SK-N-MC (cell line): ENCODE results near the gene LUZP2.

ENCODE experiments used
- DNase-seq: peaks from one replicate; pipeline ENCODE4 v3.0.0-alpha.2; 2011; ENCODE audit warnings: low read depth, low spot score
- H3K27ac ChIP-seq: fragments of 200-600 bp; sonication (generic); 2 replicates; pipeline ENCODE4 v1.5.1; 2016; ENCODE audit warnings: mixed run types
- H3K36me3 ChIP-seq: fragments of 200-600 bp; sonication (generic); 2 replicates; pipeline ENCODE4 v1.6.1; 2017; ENCODE audit warnings: antibody characterized with exemption, low read length, mixed read lengths; ENCODE audit not compliant: insufficient read depth
- H3K4me3 ChIP-seq: fragments of 200-600 bp; sonication (generic); 2 replicates; pipeline ENCODE4 v1.5.1; 2016
- H3K9ac ChIP-seq: fragments of 200-600 bp; sonication (generic); 2 replicates; pipeline ENCODE4 v1.8.0; 2017; ENCODE audit warnings: mixed run types, mixed read lengths; ENCODE audit not compliant: insufficient read length
- H3K9me3 ChIP-seq: fragments of 200-600 bp; sonication (generic); 2 replicates; pipeline ENCODE4 v1.6.1; 2017; ENCODE audit warnings: low read depth, mild to moderate bottlenecking, antibody characterized with exemption, low read length, moderate library complexity, mixed read lengths
- EZH2 ChIP-seq: fragments of 200-600 bp; sonication (generic); IDR thresholded peaks from one replicate; pipeline ENCODE4 v1.6.1; 2017; ENCODE audit warnings: antibody characterized with exemption
- FOXP2 ChIP-seq: optimal IDR thresholded peaks from 2 replicates; pipeline ENCODE3; 2011; ENCODE audit warnings: mild to moderate bottlenecking, moderate library complexity; ENCODE audit not compliant: insufficient read depth; ENCODE audit errors: extremely low read length, control extremely low read depth
- POLR2AphosphoS5 ChIP-seq: IDR thresholded peaks from 2 replicates; pipeline ENCODE4 v1.6.1; 2012; ENCODE audit warnings: mild to moderate bottlenecking, low read depth, low read length, borderline replicate concordance

Gene LUZP2

GRCh38 chr11:24502425-24502824, 5.6 kb downstream of the LUZP2 start:
- H3K4me3 ChIP-seq: no peak overlapping the region
- H3K9ac ChIP-seq: no peak overlapping the region
- no peaks in the 10 kb centered on the region for H3K9me3 ChIP-seq
- TF ChIP-seq POLR2AphosphoS5 (no peak), FOXP2 (no peak), EZH2 (no peak)
- DNase-seq: no peak
- no peaks in the 10 kb centered on the region for H3K36me3 ChIP-seq
- no peak overlapping the region for H3K27ac ChIP-seq

- Histone ChIP-seq H3K27ac (no peak overlapping the region), H3K4me3 (no peak overlapping the region), H3K36me3 (no peaks in the 10 kb centered on the region), H3K9me3 (no peaks in the 10 kb centered on the region), H3K9ac (no peak overlapping the region)
- no peak for DNase-seq
- TF ChIP-seq FOXP2: no peak
- no peak for TF ChIP-seq POLR2AphosphoS5
- TF ChIP-seq EZH2: no peak
These were observed 12.3 kb downstream of the LUZP2 start for GRCh38 chr11:24509114-24509513.

DNA sequence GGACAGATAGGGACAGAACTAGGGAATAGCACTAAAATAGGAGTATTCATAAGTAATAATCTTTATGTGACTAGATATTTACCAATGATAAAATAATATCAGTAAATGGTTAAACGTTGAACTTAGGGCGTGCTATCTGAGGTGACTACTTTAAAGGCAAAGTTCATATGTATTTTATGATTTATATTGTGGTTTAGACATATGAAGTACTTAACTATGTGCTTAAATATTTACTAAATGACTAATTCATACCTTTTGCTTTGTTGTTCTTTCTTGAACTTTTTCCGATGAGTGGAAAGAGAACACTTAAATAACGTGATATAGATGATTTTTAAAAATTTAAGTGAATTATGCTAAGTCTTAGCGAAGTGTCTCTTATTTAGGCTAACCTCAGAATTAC, 14.7 kb downstream of the LUZP2 start:
- H3K36me3 ChIP-seq: no peaks in the 10 kb centered on the region
- DNase-seq: no peak
- TF ChIP-seq EZH2: no peak
- TF ChIP-seq FOXP2: no peak
- TF ChIP-seq POLR2AphosphoS5: no peak
- no peak overlapping the region for H3K4me3 ChIP-seq
- H3K9me3 ChIP-seq: no peaks in the 10 kb centered on the region
- no peak overlapping the region for H3K9ac ChIP-seq
- H3K27ac ChIP-seq: no peak overlapping the region

GRCh38 chr11:24513479-24514218, 16.8 kb downstream of the LUZP2 start:
- Histone ChIP-seq H3K4me3 (no peak overlapping the region), H3K27ac (no peak overlapping the region), H3K9me3 (no peaks in the 10 kb centered on the region), H3K36me3 (no peaks in the 10 kb centered on the region), H3K9ac (no peak overlapping the region)
- TF ChIP-seq FOXP2: no peak
- no peak for TF ChIP-seq EZH2
- no peak for TF ChIP-seq POLR2AphosphoS5
- DNase-seq: no peak

DNA sequence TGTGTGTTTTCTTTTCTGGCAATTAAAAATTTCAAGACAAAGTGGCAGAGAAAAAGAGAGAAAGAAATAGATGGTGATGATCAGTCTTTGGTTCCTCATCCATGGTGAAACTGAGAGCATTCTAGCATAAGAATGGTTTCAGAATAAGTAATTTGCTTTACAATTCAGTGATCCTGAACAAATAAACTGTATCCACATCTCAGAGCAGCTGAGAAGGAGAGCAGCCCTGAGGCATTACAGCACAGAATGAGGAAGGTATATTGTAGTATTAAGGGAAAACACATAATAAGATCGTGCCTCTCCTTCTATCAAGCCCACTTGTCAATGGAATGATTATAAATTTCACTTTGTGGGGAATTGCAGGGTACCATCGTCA, 17.4 kb downstream of the LUZP2 start:
- no peak overlapping the region for H3K9ac ChIP-seq
- H3K9me3 ChIP-seq: no peaks in the 10 kb centered on the region
- no peak overlapping the region for H3K27ac ChIP-seq
- H3K4me3 ChIP-seq: no peak overlapping the region
- H3K36me3 ChIP-seq: no peaks in the 10 kb centered on the region
- TF ChIP-seq EZH2: no peak
- no peak for TF ChIP-seq FOXP2
- no peak for TF ChIP-seq POLR2AphosphoS5
- no peak for DNase-seq

DNA sequence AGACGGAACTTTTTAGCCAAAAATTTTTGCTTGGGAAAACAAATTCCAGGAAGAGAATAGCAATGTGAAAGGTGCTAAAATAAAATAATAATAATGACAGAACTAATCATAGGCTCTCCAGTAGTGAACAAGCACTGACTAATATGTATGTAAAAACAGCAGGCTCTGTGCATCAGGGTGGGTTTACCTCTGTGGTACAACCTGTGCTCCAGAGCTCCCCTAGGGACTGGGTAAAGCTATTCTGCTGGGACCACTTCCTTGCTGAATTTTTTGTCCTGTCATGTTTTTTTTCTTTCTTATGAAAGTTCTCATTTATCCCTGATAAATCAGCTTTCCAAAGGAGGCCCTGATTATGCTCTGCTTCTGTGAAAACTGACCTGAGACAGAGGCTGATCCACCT, 18.8 kb downstream of the LUZP2 start:
- Histone ChIP-seq H3K4me3 (no peak overlapping the region), H3K36me3 (no peaks in the 10 kb centered on the region), H3K27ac (no peak overlapping the region), H3K9me3 (no peaks in the 10 kb centered on the region), H3K9ac (no peak overlapping the region)
- no peak for DNase-seq
- TF ChIP-seq EZH2 (no peak), FOXP2 (no peak), POLR2AphosphoS5 (no peak)

DNA sequence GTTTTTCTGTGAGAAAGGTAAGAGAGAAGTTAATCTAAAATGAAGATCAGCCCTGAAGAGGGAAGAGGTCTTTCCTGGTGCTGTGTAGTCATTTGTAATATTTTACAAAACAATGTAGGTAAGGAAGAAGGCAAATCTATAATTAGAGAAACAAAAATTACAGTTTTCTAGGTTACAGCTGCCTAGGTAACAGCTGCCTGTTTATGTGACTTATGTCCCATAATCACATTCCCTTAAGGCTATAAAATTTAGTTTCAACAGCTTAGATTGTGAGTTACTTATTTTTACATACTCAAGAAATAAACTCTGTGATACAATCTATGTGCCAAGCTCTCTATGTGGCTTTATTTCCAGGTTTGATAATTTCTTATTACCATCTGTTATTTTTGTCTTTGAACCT, 19.8 kb downstream of the LUZP2 start:
- no peak for DNase-seq
- H3K9me3 ChIP-seq: no peaks in the 10 kb centered on the region
- no peak overlapping the region for H3K9ac ChIP-seq
- TF ChIP-seq EZH2: no peak
- no peak for TF ChIP-seq FOXP2
- no peak for TF ChIP-seq POLR2AphosphoS5
- H3K27ac ChIP-seq: no peak overlapping the region
- no peaks in the 10 kb centered on the region for H3K36me3 ChIP-seq
- H3K4me3 ChIP-seq: no peak overlapping the region

DNA sequence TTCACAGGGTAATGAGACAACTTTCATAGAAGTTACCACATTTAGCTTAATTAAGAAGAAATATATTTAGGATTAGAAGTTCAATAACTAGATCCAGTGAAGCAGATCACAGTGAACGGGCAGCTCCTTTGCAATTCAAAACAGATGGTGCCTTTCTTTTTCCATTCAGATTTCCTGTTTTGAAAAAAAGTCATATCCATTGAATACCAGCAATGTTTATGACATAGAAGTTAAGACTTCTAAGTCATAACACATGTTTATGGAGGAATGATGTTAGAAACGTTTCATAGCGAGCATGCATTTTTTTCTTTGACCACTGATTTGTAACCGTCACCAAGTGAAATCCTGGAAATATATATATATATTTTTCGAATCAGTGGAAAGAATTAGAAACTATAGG, 24.7 kb downstream of the LUZP2 start:
- DNase-seq: no peak
- TF ChIP-seq FOXP2 (no peak), POLR2AphosphoS5 (no peak), EZH2 (no peak)
- Histone ChIP-seq H3K27ac (no peak overlapping the region), H3K9me3 (no peaks in the 10 kb centered on the region), H3K4me3 (no peak overlapping the region), H3K36me3 (no peaks in the 10 kb centered on the region), H3K9ac (no peak overlapping the region)

DNA sequence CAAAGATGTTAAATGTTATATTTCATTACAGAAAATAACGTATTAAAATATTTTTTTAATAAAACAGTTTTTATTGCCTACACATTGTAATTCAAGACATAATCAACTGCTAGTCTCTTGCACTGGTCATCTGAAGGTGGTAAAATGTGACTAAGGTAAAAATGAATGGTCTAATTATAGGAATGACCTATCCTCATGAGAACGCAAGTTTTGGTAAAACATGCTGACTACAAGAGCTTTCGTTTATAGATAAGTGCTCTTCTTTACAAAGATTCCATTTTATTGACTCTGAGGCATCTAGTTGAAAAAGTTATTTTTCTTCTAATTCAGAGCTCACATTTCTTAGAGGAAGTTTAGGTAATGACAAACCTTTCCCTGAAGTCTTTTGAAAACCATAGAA, 27.3 kb downstream of the LUZP2 start:
- H3K4me3 ChIP-seq: no peak overlapping the region
- no peaks in the 10 kb centered on the region for H3K36me3 ChIP-seq
- no peak overlapping the region for H3K9ac ChIP-seq
- no peaks in the 10 kb centered on the region for H3K9me3 ChIP-seq
- TF ChIP-seq EZH2 (no peak), POLR2AphosphoS5 (no peak)
- no peak overlapping the region for H3K27ac ChIP-seq
- no peak for DNase-seq
